CD14-positive monocyte (primary cell): ENCODE measurements around the gene CDK6. TPM values are rescaled to one million over a fixed set of nuclear protein-coding genes. Genes with fewer than 3 reads are reported as not detected.

Source experiments
- DNase-seq, 3 donors: peaks; one replicate each; pipeline ENCODE4 v3.0.0-alpha.2; 2011 to 2022
- H2AFZ ChIP-seq: 2 replicates; pipeline ENCODE4 v1.6.0; 2012; ENCODE audit warnings: mild to moderate bottlenecking, low read depth, low read length, inconsistent platforms; ENCODE audit not compliant: insufficient read depth, poor library complexity, severe bottlenecking
- H3K27ac ChIP-seq, 2 donors: 1 replicate in 1 of 2; 2 replicates in 1 of 2; pipeline ENCODE4 v1.5.1; 2012 to 2013; ENCODE audit warnings: low read length in 2 of 2, control low read depth in 1 of 2, inconsistent platforms in 1 of 2, low read depth in 1 of 2, mild to moderate bottlenecking in 1 of 2
- H3K27me3 ChIP-seq, 2 donors: one replicate each; pipeline versions ENCODE4 v1.6.0 to v1.6.1; 2011 to 2013; ENCODE audit warnings: low read length in 2 of 2; ENCODE audit not compliant: control insufficient read depth in 2 of 2, insufficient read depth in 2 of 2
- H3K36me3 ChIP-seq, 2 donors: replicated peaks in 1 of 2; 1 replicate in 1 of 2; 2 replicates in 1 of 2; pipeline versions ENCODE4 v1.5.1 to v1.6.1; 2012 to 2013; ENCODE audit warnings: low read length in 2 of 2, control low read depth in 1 of 2, inconsistent platforms in 1 of 2, mild to moderate bottlenecking in 1 of 2; ENCODE audit not compliant: insufficient read depth in 2 of 2, control insufficient read depth in 1 of 2
- H3K4me1 ChIP-seq, 2 donors: 1 replicate in 1 of 2; 2 replicates in 1 of 2; pipeline versions ENCODE4 v1.5.1 to v1.6.1; 2012 to 2013; ENCODE audit warnings: low read length in 2 of 2, control low read depth in 1 of 2, inconsistent platforms in 1 of 2, mild to moderate bottlenecking in 1 of 2, moderate library complexity in 1 of 2; ENCODE audit not compliant: insufficient read depth in 2 of 2, control insufficient read depth in 1 of 2
- H3K4me2 ChIP-seq: replicated peaks from 2 replicates; pipeline ENCODE3; 2012; ENCODE audit warnings: low read length, moderate library complexity, mild to moderate bottlenecking; ENCODE audit not compliant: poor library complexity, severe bottlenecking; ENCODE audit errors: extremely low read depth
- H3K4me3 ChIP-seq, 3 experiments: fragments of 200-600 bp in 1 of 3; sonication (generic) in 1 of 3; replicated peaks in 1 of 3; 1 replicate in 2 of 3; 2 replicates in 1 of 3; pipeline ENCODE4 v1.5.1; 2011 to 2013; ENCODE audit warnings: low read length in 3 of 3, mild to moderate bottlenecking in 3 of 3, control low read depth in 2 of 3, low read depth in 2 of 3, inconsistent platforms in 1 of 3, moderate library complexity in 1 of 3
- H3K79me2 ChIP-seq: 2 replicates; pipeline ENCODE4 v1.6.0; 2012; ENCODE audit warnings: mild to moderate bottlenecking, control low read depth, inconsistent platforms, low read length, moderate library complexity; ENCODE audit not compliant: insufficient read depth
- H3K9ac ChIP-seq: 2 replicates; pipeline ENCODE4 v1.6.0; 2017; ENCODE audit warnings: low read length, mild to moderate bottlenecking; ENCODE audit not compliant: insufficient read depth, poor library complexity, severe bottlenecking
- H3K9me3 ChIP-seq, 2 donors: replicated peaks in 1 of 2; 1 replicate in 1 of 2; 2 replicates in 1 of 2; pipeline versions ENCODE4 v1.5.1 to v1.6.1; 2012 to 2013; ENCODE audit warnings: low read length in 2 of 2, control low read depth in 1 of 2; ENCODE audit not compliant: control insufficient read depth in 1 of 2, insufficient read depth in 1 of 2
- H4K20me1 ChIP-seq: 2 replicates; pipeline ENCODE4 v1.6.0; 2012; ENCODE audit warnings: mild to moderate bottlenecking, low read length, control low read depth, moderate library complexity; ENCODE audit not compliant: insufficient read depth
- H3K27ac Mint-ChIP-seq, 7 donors: one replicate each; pipeline ENCODE4 v1.8.0; 2020; ENCODE audit warnings: mild to moderate bottlenecking in 7 of 7, mixed read lengths in 7 of 7, moderate library complexity in 6 of 7, inconsistent platforms in 2 of 7
- H3K27me3 Mint-ChIP-seq, 3 donors: one replicate each; pipeline ENCODE4 v1.8.0; 2021 to 2022; ENCODE audit warnings: low read depth in 3 of 3, mild to moderate bottlenecking in 3 of 3, mixed read lengths in 3 of 3, moderate library complexity in 3 of 3, inconsistent platforms in 1 of 3
- H3K36me3 Mint-ChIP-seq, 2 donors: one replicate each; pipeline ENCODE4 v1.8.0; 2020; ENCODE audit warnings: mixed read lengths in 2 of 2, inconsistent platforms in 1 of 2, mild to moderate bottlenecking in 1 of 2
- H3K4me1 Mint-ChIP-seq: one replicate; pipeline ENCODE4 v1.8.0; 2020; ENCODE audit warnings: mild to moderate bottlenecking, mixed read lengths
- H3K4me3 Mint-ChIP-seq, 2 donors: one replicate each; pipeline ENCODE4 v1.8.0; 2020; ENCODE audit warnings: mild to moderate bottlenecking in 2 of 2, mixed read lengths in 2 of 2, moderate library complexity in 1 of 2
- H3K9me3 Mint-ChIP-seq, 7 donors: one replicate each; pipeline ENCODE4 v1.8.0; 2020 to 2022; ENCODE audit warnings: mixed read lengths in 7 of 7, mild to moderate bottlenecking in 6 of 7, moderate library complexity in 6 of 7, inconsistent platforms in 2 of 7
- CTCF ChIP-seq: fragments of 200-600 bp; IDR thresholded peaks from one replicate; pipeline ENCODE4 v1.8.0; 2022; ENCODE audit warnings: antibody characterized with exemption, mild to moderate bottlenecking
- WGBS: methylation state at CpG from one replicate; pipeline ENCODE4 v1.1.5; 2013; ENCODE audit warnings: missing lambda C conversion rate; ENCODE audit not compliant: insufficient coverage; 5-methylcytosine and 5-hydroxymethylcytosine counted together
- intact Hi-C, 2 donors: fragments of 100-400 bp; cut with micrococcal nuclease; formaldehyde crosslinking; loops; one replicate each; pipeline versions ENCODE4 v1.15.0 to v1.15.1; 2023
- polyA plus RNA-seq, 3 donors: library from polyadenylated mRNA; depleted of rRNA in 1 of 3; unstranded in 2 of 3; stranded (reverse) in 1 of 3; fragments of 300-500 nt in 2 of 3; fragments of >200 nt in 1 of 3; fragmentation: Illumina TruSeq in 2 of 3; gene quantifications; 1 replicate in 2 of 3; 2 replicates in 1 of 3; pipeline ENCODE4 v1.2.3, GENCODE V29; 2012 to 2021

Gene CDK6
- polyA plus RNA-seq, 3 donors = 3.4 to 4.3 (median 3.8) TPM

- no peaks in the 10 kb centered on the region for H4K20me1 ChIP-seq
- Mint-ChIP-seq H3K4me3 (no peak overlapping the region), H3K27me3 (peaks cover 0 to 1% (median 0%) of the 10 kb centered on the region in 3 donors), H3K36me3 (no peaks in the 10 kb centered on the region), H3K27ac (no peak overlapping the region), H3K4me1 (no peaks in the 10 kb centered on the region), H3K9me3 (peaks cover 12 to 22% (median 18%) of the 10 kb centered on the region in 7 donors)
- H2AFZ ChIP-seq = no peak overlapping the region
- peaks cover 9 to 12% of the 10 kb centered on the region in 2 donors for H3K9me3 ChIP-seq
- DNase-seq = no peak
- TF ChIP-seq CTCF = no peak
- H3K36me3 ChIP-seq = no peaks in the 10 kb centered on the region
- H3K27ac ChIP-seq = no peak overlapping the region
- no peak overlapping the region for H3K9ac ChIP-seq
- H3K4me3 ChIP-seq = no peak overlapping the region
- no peaks in the 10 kb centered on the region for H3K79me2 ChIP-seq
- intact Hi-C loops = no loop called here
- no peaks in the 10 kb centered on the region for H3K4me1 ChIP-seq
- H3K4me2 ChIP-seq = no peak overlapping the region
- no peaks in the 10 kb centered on the region for H3K27me3 ChIP-seq
Measured at GRCh38 chr7:92884218-92884617, 47.8 kb upstream of the CDK6 start.

GRCh38 chr7:92882760-92883159 is 46.4 kb upstream of the CDK6 start:
- peaks cover 0 to 1% (median 0%) of the 10 kb centered on the region in 3 donors for H3K27me3 Mint-ChIP-seq
- H3K4me3 Mint-ChIP-seq = no peak overlapping the region
- no peaks in the 10 kb centered on the region for H4K20me1 ChIP-seq
- H3K27me3 ChIP-seq = no peaks in the 10 kb centered on the region
- no peaks in the 10 kb centered on the region for H3K36me3 Mint-ChIP-seq
- H3K9me3 ChIP-seq = peaks cover 0 to 3% of the 10 kb centered on the region in 2 donors
- no peak overlapping the region for H3K4me2 ChIP-seq
- no peaks in the 10 kb centered on the region for H3K36me3 ChIP-seq
- no peak overlapping the region for H3K4me3 ChIP-seq
- no peak overlapping the region for H3K27ac Mint-ChIP-seq
- no peak for DNase-seq
- H3K9ac ChIP-seq = no peak overlapping the region
- no peaks in the 10 kb centered on the region for H3K4me1 ChIP-seq
- H3K9me3 Mint-ChIP-seq = peaks cover 6 to 21% (median 11%) of the 10 kb centered on the region in 7 donors
- no peak for TF ChIP-seq CTCF
- no CpG with 5 or more reads among the region's 1 CpG for WGBS
- H2AFZ ChIP-seq = no peak overlapping the region
- intact Hi-C loops = no loop called here
- no peaks in the 10 kb centered on the region for H3K79me2 ChIP-seq
- no peaks in the 10 kb centered on the region for H3K4me1 Mint-ChIP-seq
- H3K27ac ChIP-seq = no peak overlapping the region
